H1 (cell line): ENCODE results near the gene PCDHGB3. TPM values are rescaled to one million over a fixed set of nuclear protein-coding genes. Genes with fewer than 3 reads are reported as not detected.

Experiments
- CTCF ChIA-PET: fragments of 300-600 bp; sonication (Branson Sonifier 250); formaldehyde crosslinking; loops from one replicate; lab custom pipeline; 2021; ENCODE audit not compliant: partially characterized antibody; lab: Charles Lee
- POLR2A ChIA-PET: fragments of 300-600 bp; sonication (Branson Sonifier 250); formaldehyde crosslinking; loops from one replicate; lab custom pipeline; 2021; ENCODE audit warnings: inconsistent platforms; ENCODE audit not compliant: partially characterized antibody; lab: Charles Lee
- DNase-seq, 2 experiments: peaks; one replicate each; pipeline versions ENCODE4 v3.0.0 to v3.0.0-alpha.2; 2010 to 2022; ENCODE audit warnings: low spot score in 2 of 2, low read depth in 1 of 2, mixed read lengths in 1 of 2
- FAIRE-seq: peaks from 2 replicates; lab custom pipeline; 2011; peaks lifted over from hg19 to GRCh38; lab: Jason Lieb, UNC
- H2AFZ ChIP-seq: 2 replicates; pipeline ENCODE4 v1.8.1; 2012; ENCODE audit warnings: low read length, inconsistent platforms
- H2AK5ac ChIP-seq: 2 replicates; pipeline ENCODE4 v1.6.1; 2013; ENCODE audit warnings: low read depth, low read length
- H2BK120ac ChIP-seq: replicated peaks from 2 replicates; pipeline ENCODE3; 2013; ENCODE audit warnings: low read depth, low read length, inconsistent platforms
- H2BK12ac ChIP-seq: 2 replicates; pipeline ENCODE4 v1.6.1; 2013; ENCODE audit warnings: low read depth, low read length
- H2BK15ac ChIP-seq: 2 replicates; pipeline ENCODE4 v1.6.1; 2013; ENCODE audit warnings: low read length
- H2BK20ac ChIP-seq: 2 replicates; pipeline ENCODE4 v1.6.1; 2013; ENCODE audit warnings: low read length
- H2BK5ac ChIP-seq: 2 replicates; pipeline ENCODE4 v1.6.1; 2013; ENCODE audit warnings: low read depth, low read length
- H3K14ac ChIP-seq: 2 replicates; pipeline ENCODE4 v1.6.1; 2013; ENCODE audit warnings: inconsistent platforms; ENCODE audit not compliant: insufficient read length
- H3K18ac ChIP-seq: 2 replicates; pipeline ENCODE4 v1.6.1; 2013; ENCODE audit warnings: low read length; ENCODE audit errors: extremely low read depth
- H3K23ac ChIP-seq: 2 replicates; pipeline ENCODE4 v1.6.1; 2013; ENCODE audit warnings: inconsistent platforms; ENCODE audit not compliant: insufficient read length
- H3K23me2 ChIP-seq: 2 replicates; pipeline ENCODE4 v1.6.1; 2013; ENCODE audit warnings: low read depth, low read length
- H3K27ac ChIP-seq: 2 replicates; pipeline ENCODE4 v1.6.1; 2011; ENCODE audit warnings: low read depth, low read length, inconsistent platforms
- H3K27me3 ChIP-seq, 4 experiments: replicated peaks in 1 of 4; 1 replicate in 1 of 4; 2 replicates in 3 of 4; pipeline versions ENCODE4 v1.6.1 to v1.8.1; 2011 to 2013; ENCODE audit warnings: low read length in 3 of 4, mild to moderate bottlenecking in 3 of 4, inconsistent platforms in 2 of 4, mixed read lengths in 2 of 4, moderate library complexity in 1 of 4; ENCODE audit not compliant: control insufficient read depth in 3 of 4, insufficient read depth in 3 of 4; ENCODE audit errors: extremely low read depth in 1 of 4
- H3K36me3 ChIP-seq, 4 experiments: 2 replicates each; pipeline versions ENCODE4 v1.6.1 to v1.8.1; 2011 to 2013; ENCODE audit warnings: mild to moderate bottlenecking in 4 of 4, low read length in 3 of 4, moderate library complexity in 2 of 4, control low read depth in 1 of 4, inconsistent platforms in 1 of 4; ENCODE audit not compliant: insufficient read depth in 4 of 4, control insufficient read depth in 2 of 4
- H3K4ac ChIP-seq: replicated peaks from 2 replicates; pipeline ENCODE3; 2013; ENCODE audit warnings: low read length, low read depth, mixed read lengths, inconsistent platforms; ENCODE audit not compliant: insufficient read length
- H3K4me1 ChIP-seq, 4 experiments: replicated peaks in 1 of 4; 1 replicate in 1 of 4; 2 replicates in 3 of 4; pipeline versions ENCODE4 v1.6.1 to v1.8.1; 2011 to 2013; ENCODE audit warnings: low read length in 3 of 4, inconsistent platforms in 2 of 4, mixed read lengths in 1 of 4; ENCODE audit not compliant: insufficient read depth in 4 of 4, control insufficient read depth in 3 of 4
- H3K4me2 ChIP-seq, 2 experiments: 2 replicates each; pipeline versions ENCODE4 v1.6.1 to v1.8.1; 2011 to 2013; ENCODE audit warnings: low read depth in 2 of 2, low read length in 2 of 2, control low read depth in 1 of 2, inconsistent platforms in 1 of 2, mild to moderate bottlenecking in 1 of 2; ENCODE audit not compliant: insufficient read depth in 1 of 2
- H3K4me3 ChIP-seq, 4 experiments: fragments of 200-600, 300-600 bp in 1 of 4; sonication (generic), shearing (Covaris generic), sonication (Bioruptor Twin) in 1 of 4; 2 replicates each; pipeline versions ENCODE4 v1.5.1 to v1.8.1; 2011 to 2016; ENCODE audit warnings: low read length in 4 of 4, low read depth in 3 of 4, control low read depth in 2 of 4, inconsistent platforms in 2 of 4, mild to moderate bottlenecking in 2 of 4, mixed read lengths in 1 of 4, moderate library complexity in 1 of 4; ENCODE audit not compliant: insufficient read depth in 2 of 4; ENCODE audit errors: extremely low read depth in 1 of 4
- H3K56ac ChIP-seq: replicated peaks from 2 replicates; pipeline ENCODE3; 2013; ENCODE audit warnings: low read depth, mild to moderate bottlenecking, mixed read lengths, low read length, inconsistent platforms; ENCODE audit not compliant: insufficient read length
- H3K79me1 ChIP-seq: 2 replicates; pipeline ENCODE4 v1.6.1; 2013; ENCODE audit warnings: low read depth, low read length, control low read depth
- H3K79me2 ChIP-seq, 2 experiments: 2 replicates each; pipeline versions ENCODE4 v1.6.1 to v1.8.1; 2012 to 2013; ENCODE audit warnings: low read length in 2 of 2, mild to moderate bottlenecking in 2 of 2, inconsistent platforms in 1 of 2; ENCODE audit not compliant: insufficient read depth in 2 of 2, control insufficient read depth in 1 of 2
- H3K9ac ChIP-seq, 4 experiments: replicated peaks in 1 of 4; 1 replicate in 1 of 4; 2 replicates in 3 of 4; pipeline versions ENCODE4 v1.6.1 to v1.8.1; 2011 to 2013; ENCODE audit warnings: low read depth in 3 of 4, low read length in 3 of 4, control low read depth in 2 of 4, mild to moderate bottlenecking in 2 of 4, moderate library complexity in 2 of 4, inconsistent platforms in 1 of 4; ENCODE audit errors: extremely low read depth in 1 of 4
- H3K9me3 ChIP-seq, 2 experiments: 2 replicates each; pipeline versions ENCODE4 v1.6.1 to v1.8.1; 2012 to 2013; ENCODE audit warnings: mild to moderate bottlenecking in 2 of 2, moderate library complexity in 2 of 2, control low read depth in 1 of 2, inconsistent platforms in 1 of 2, low read depth in 1 of 2, low read length in 1 of 2, mixed read lengths in 1 of 2; ENCODE audit not compliant: insufficient read depth in 2 of 2
- H4K20me1 ChIP-seq, 2 experiments: replicated peaks in 1 of 2; 2 replicates each; pipeline versions ENCODE3 to v1.8.1; 2011 to 2013; ENCODE audit warnings: inconsistent platforms in 2 of 2, low read length in 2 of 2, mild to moderate bottlenecking in 1 of 2; ENCODE audit not compliant: insufficient read depth in 2 of 2, control insufficient read depth in 1 of 2
- H4K5ac ChIP-seq: 2 replicates; pipeline ENCODE4 v1.6.1; 2013; ENCODE audit warnings: low read length, low read depth, mixed read lengths, inconsistent platforms; ENCODE audit not compliant: insufficient read length
- H4K8ac ChIP-seq: 2 replicates; pipeline ENCODE4 v1.8.0; 2013; ENCODE audit warnings: mild to moderate bottlenecking, moderate library complexity, low read length, inconsistent platforms; ENCODE audit not compliant: insufficient read depth; ENCODE audit errors: extremely low read depth
- H4K91ac ChIP-seq: replicated peaks from 2 replicates; pipeline ENCODE3; 2013; ENCODE audit warnings: low read length, mixed read lengths, inconsistent platforms; ENCODE audit not compliant: insufficient read length
- ATF3 ChIP-seq: IDR thresholded peaks from 2 replicates; pipeline ENCODE4 v1.6.1; 2011; ENCODE audit warnings: low read depth, mild to moderate bottlenecking, low read length; ENCODE audit not compliant: insufficient read depth
- NRF1 ChIP-seq: IDR thresholded peaks from 2 replicates; pipeline ENCODE4 v1.6.1; 2011; ENCODE audit warnings: mild to moderate bottlenecking, low read depth, low read length, improper control_type of control experiment
- RAD21 ChIP-seq, 2 experiments: IDR thresholded peaks in 1 of 2; conservative IDR thresholded peaks in 1 of 2; 2 replicates each; pipeline ENCODE4 v1.6.1; 2011; ENCODE audit warnings: low read depth in 2 of 2, low read length in 2 of 2, improper control_type of control experiment in 1 of 2, inconsistent platforms in 1 of 2, mild to moderate bottlenecking in 1 of 2, moderate library complexity in 1 of 2
- RNF2 ChIP-seq: fragments of 200-900, 300-1000 bp; sonication (generic); IDR thresholded peaks from 2 replicates; pipeline ENCODE4 v1.7.1; 2016; ENCODE audit warnings: borderline replicate concordance, low read depth, mild to moderate bottlenecking, antibody characterized with exemption, low read length; ENCODE audit not compliant: poor library complexity, severe bottlenecking; ENCODE audit errors: missing control alignments
- RXRA ChIP-seq: IDR thresholded peaks from 2 replicates; pipeline ENCODE4 v1.6.1; 2011; ENCODE audit warnings: low read depth, mild to moderate bottlenecking, low read length, moderate library complexity; ENCODE audit not compliant: insufficient read depth
- SAP30 ChIP-seq: fragments of 300-600 bp; sonication (generic); IDR thresholded peaks from 2 replicates; pipeline ENCODE4 v1.7.1; 2012; ENCODE audit warnings: low read length, moderate library complexity, mild to moderate bottlenecking, inconsistent platforms; ENCODE audit not compliant: insufficient read depth, insufficient replicate concordance
- SRF ChIP-seq: IDR thresholded peaks from 2 replicates; pipeline ENCODE4 v1.6.1; 2011; ENCODE audit warnings: mild to moderate bottlenecking, low read depth, low read length, moderate library complexity
- SUZ12 ChIP-seq: fragments of 200-600 bp; sonication (generic); IDR thresholded peaks from 2 replicates; pipeline ENCODE4 v1.6.1; 2012; ENCODE audit warnings: mild to moderate bottlenecking, inconsistent platforms, low read length, moderate library complexity, mixed read lengths
- TEAD4 ChIP-seq: IDR thresholded peaks from 2 replicates; pipeline ENCODE4 v1.6.1; 2012; ENCODE audit warnings: low read depth, low read length, inconsistent platforms, mixed read lengths
- WGBS, 2 experiments: shearing (Covaris generic) in 1 of 2; methylation state at CpG; one replicate each; pipeline versions ENCODE4 v1.1.6 to v1.1.7; 2013 to 2015; ENCODE audit warnings: low lambda C conversion rate in 2 of 2, mixed read lengths in 2 of 2, inconsistent platforms in 1 of 2, low coverage in 1 of 2, missing lambda C conversion rate in 1 of 2; ENCODE audit not compliant: insufficient replicate concordance in 2 of 2, insufficient coverage in 1 of 2, insufficient read length in 1 of 2; ENCODE audit errors: extremely low coverage in 1 of 2, missing lambda C conversion rate in 1 of 2; 5-methylcytosine and 5-hydroxymethylcytosine counted together
- polyA plus RNA-seq, 7 experiments: library from polyadenylated mRNA; depleted of rRNA in 3 of 7; stranded (reverse) in 5 of 7; unstranded in 2 of 7; fragments of >200 nt in 5 of 7; fragments of 200-250 nt in 2 of 7; gene quantifications; 1 replicate in 5 of 7; 2 replicates in 1 of 7; 4 replicates in 1 of 7; pipeline versions ENCODE4 v1.2.1 to v1.2.3, GENCODE V29; 2011 to 2013; ENCODE audit warnings: missing spikeins in 2 of 7, mixed read lengths in 2 of 7
- total RNA-seq: library from RNA; stranded (reverse); fragmentation: NEBNext Ultra II Directional; extraction: Animal tissue kit (Norgen Biotek cat#: 25700); gene quantifications from 2 replicates; pipeline ENCODE4 v1.2.1, GENCODE V29; 2021

The PCDHGB3 gene
- total and polyA plus RNA-seq, 2 of the 8 experiments (the other 6 are each of a cell fraction or from before 2014, with no cell fraction given) = 1.6 to 1.9 TPM

GRCh38 chr5:141420855-141421488, 50.9 kb downstream of the PCDHGB3 start, which contains the start of gene PCDHGA11:
TSS of gene PCDHGA11 (plus strand) at chr5:141421051. CDS start at chr5:141421228, 177 bp downstream.
- peak; percentile 84 for FAIRE-seq
- Histone ChIP-seq H3K23ac (no peak within 1 kb of the TSS), H3K14ac (no peak within 1 kb of the TSS), H2BK15ac (no peak within 1 kb of the TSS), H3K4ac (no peak within 1 kb of the TSS), H3K9me3 (peaks cover 36 to 39% of the 10 kb centered on the region in 2 experiments), H3K27ac (no peak within 1 kb of the TSS), H4K20me1 (no peaks in the 10 kb centered on the region), H3K27me3 (peaks cover 0 to 12% (median 6%) of the 10 kb centered on the region in 4 experiments; a peak in 4 of 7 replicates), H3K79me1 (no peaks in the 10 kb centered on the region), H2AK5ac (no peak within 1 kb of the TSS), H2BK120ac (no peak within 1 kb of the TSS), H4K8ac (no peak within 1 kb of the TSS), H2BK12ac (no peak within 1 kb of the TSS), H2BK5ac (no peak within 1 kb of the TSS), H4K91ac (no peak within 1 kb of the TSS), H2AFZ (no peak within 1 kb of the TSS; the same call in 1 of the 2 replicates), H3K56ac (no peak within 1 kb of the TSS), H3K9ac (no peak within 1 kb of the TSS; a peak in 1 of 7 replicates), H3K18ac (no peak within 1 kb of the TSS), H3K4me3 (peak within 1 kb of the TSS; percentile 15 to 52 (median 32); a peak in 6 of 8 replicates), H2BK20ac (no peak within 1 kb of the TSS), H3K4me2 (peak within 1 kb of the TSS; percentile 35 to 48; a peak in 3 of 4 replicates), H3K79me2 (no peaks in the 10 kb centered on the region; a peak in 1 of 4 replicates), H3K23me2 (no peaks in the 10 kb centered on the region), H4K5ac (peak within 1 kb of the TSS; percentile 74), H3K4me1 (no peaks in the 10 kb centered on the region; a peak in 1 of 7 replicates), H3K36me3 (peaks cover 0 to 27% (median 3%) of the 10 kb centered on the region in 4 experiments; a peak in 3 of 8 replicates)
- DNase-seq = peak in 1 of 2 experiments; percentile 91
- WGBS, 2 experiments = 67% methylated on average over 40 of the region's 42 CpGs; no CpG with 5 or more reads in 1 of the 2 experiments
- ChIA-PET POLR2A (interaction anchor here (1.2 to 2.6 kb wide), 7 partner anchors 12 to 143 kb away, joined by 3 to 14 read pairs (median 7); no protein-coding TSS in a partner anchor), CTCF (interaction anchor here (0.6 to 23.3 kb wide), 53 partner anchors 8 to 335 kb away, joined by 3 to 1236 read pairs (median 5); partner anchors contain the start of genes PCDHB10, PCDHB11, PCDHB14 and PCDHB15)
- no peak for TF ChIP-seq RNF2
- no peak for TF ChIP-seq SUZ12
- TF ChIP-seq ATF3 = no peak
- no peak for TF ChIP-seq NRF1
- no peak for TF ChIP-seq RXRA
- TF ChIP-seq SRF = no peak
- TF ChIP-seq SAP30 = no peak
- peak; percentile 30; the same call in 1 of the 2 replicates for TF ChIP-seq TEAD4
- TF ChIP-seq RAD21 (IDR thresholded peaks at IDR 0.05 in 1 of 2, conservative IDR thresholded peaks at IDR 0.05 in 1 of 2; ENCODE audit: low read depth in 2 of 2, low read length in 2 of 2) = peak; percentile 88 to 90
